Neural cell (in vitro differentiated cells): ENCODE results near the gene CAMLG. TPM values are rescaled to one million over a fixed set of nuclear protein-coding genes. Genes with fewer than 3 reads are reported as not detected.

ENCODE experiments used
- H2AFZ ChIP-seq: fragments of 200-600, 300-800 bp; sonication (generic), shearing (Covaris generic); 2 replicates; pipeline ENCODE4 v1.6.0; 2014; ENCODE audit warnings: low read depth, mild to moderate bottlenecking, antibody characterized with exemption, low read length, moderate library complexity
- H3F3A ChIP-seq: fragments of 200-600 bp; shearing (Covaris generic); 2 replicates; pipeline ENCODE4 v1.6.1; 2016; ENCODE audit warnings: mild to moderate bottlenecking, moderate library complexity, mixed read lengths, antibody characterized with exemption, low read length; ENCODE audit not compliant: insufficient read depth, poor library complexity, severe bottlenecking
- H3K27ac ChIP-seq: fragments of 200-600, 300-800 bp; sonication (generic), shearing (Covaris generic); 2 replicates; pipeline ENCODE4 v1.5.1; 2014; ENCODE audit warnings: mild to moderate bottlenecking, low read length, moderate library complexity
- H3K27me3 ChIP-seq: fragments of 300-800, 200-600 bp; sonication (generic), shearing (Covaris generic); 2 replicates; pipeline ENCODE4 v1.6.0; 2014; ENCODE audit warnings: mild to moderate bottlenecking, low read depth, low read length, moderate library complexity; ENCODE audit not compliant: insufficient read depth
- H3K36me3 ChIP-seq: fragments of 300-800, 200-600 bp; sonication (generic), shearing (Covaris generic); 2 replicates; pipeline ENCODE4 v1.5.1; 2014; ENCODE audit warnings: mild to moderate bottlenecking, antibody characterized with exemption, low read length, moderate library complexity; ENCODE audit not compliant: insufficient read depth
- H3K4me2 ChIP-seq: fragments of 300-800, 200-600 bp; sonication (generic), shearing (Covaris generic); 2 replicates; pipeline ENCODE4 v1.6.0; 2014; ENCODE audit warnings: mild to moderate bottlenecking, low read length
- H3K4me3 ChIP-seq: fragments of 300-800, 200-600 bp; sonication (generic), shearing (Covaris generic); 2 replicates; pipeline ENCODE4 v1.5.1; 2014; ENCODE audit warnings: mild to moderate bottlenecking, low read length, moderate library complexity
- H3K79me2 ChIP-seq: fragments of 200-600 bp; shearing (Covaris generic); replicated peaks from 2 replicates; pipeline ENCODE4 v1.6.0; 2014; ENCODE audit warnings: mild to moderate bottlenecking, low read length, moderate library complexity; ENCODE audit not compliant: insufficient read depth
- H3K9ac ChIP-seq: fragments of 300-800, 200-600 bp; sonication (generic), shearing (Covaris generic); 2 replicates; pipeline ENCODE4 v1.6.1; 2016; ENCODE audit warnings: mild to moderate bottlenecking, low read length, mixed read lengths
- H3K9me2 ChIP-seq: fragments of 200-600 bp; shearing (Covaris generic); 2 replicates; pipeline ENCODE4 v1.6.1; 2016; ENCODE audit warnings: mild to moderate bottlenecking, low read length, mixed read lengths; ENCODE audit not compliant: insufficient read depth
- H3K9me3 ChIP-seq: fragments of 200-600, 300-800 bp; sonication (generic), shearing (Covaris generic); 2 replicates; pipeline ENCODE4 v1.6.1; 2016; ENCODE audit warnings: mild to moderate bottlenecking, mixed run types, low read length, moderate library complexity, mixed read lengths
- H4K20me1 ChIP-seq: fragments of 200-600 bp; shearing (Covaris generic); 2 replicates; pipeline ENCODE4 v1.6.1; 2016; ENCODE audit warnings: mild to moderate bottlenecking, mixed run types; ENCODE audit not compliant: insufficient read depth
- CTCF ChIP-seq: fragments of 450-650 bp; IDR thresholded peaks from 2 replicates; pipeline ENCODE4 v1.5.1; 2014; ENCODE audit warnings: antibody characterized with exemption, mild to moderate bottlenecking, moderate library complexity; ENCODE audit not compliant: poor library complexity, severe bottlenecking
- EP300 ChIP-seq: fragments of 450-650 bp; conservative IDR thresholded peaks from 2 replicates; pipeline ENCODE4 v1.6.1; 2014; ENCODE audit warnings: antibody characterized with exemption, mild to moderate bottlenecking, moderate library complexity; ENCODE audit not compliant: poor library complexity, severe bottlenecking
- EZH2 ChIP-seq: fragments of 200-600, 300-800 bp; shearing (Covaris generic), sonication (generic); IDR thresholded peaks from 2 replicates; pipeline ENCODE4 v1.6.1; 2014; ENCODE audit warnings: antibody characterized with exemption, low read length, borderline replicate concordance, mild to moderate bottlenecking; ENCODE audit not compliant: insufficient read depth, poor library complexity, severe bottlenecking
- MXI1 ChIP-seq: fragments of 450-650 bp; conservative IDR thresholded peaks from 2 replicates; pipeline ENCODE4 v1.6.1; 2014; ENCODE audit warnings: antibody characterized with exemption, mild to moderate bottlenecking; ENCODE audit not compliant: poor library complexity, severe bottlenecking
- POLR2AphosphoS5 ChIP-seq: IDR thresholded peaks from 2 replicates; pipeline ENCODE4 v1.6.1; 2012
- RAD21 ChIP-seq: fragments of 450-650 bp; conservative IDR thresholded peaks from 2 replicates; pipeline ENCODE4 v1.6.1; 2014; ENCODE audit warnings: antibody characterized with exemption, mild to moderate bottlenecking, moderate library complexity
- REST ChIP-seq: IDR thresholded peaks from 2 replicates; pipeline ENCODE4 v1.6.1; 2012; ENCODE audit warnings: borderline replicate concordance
- SMC3 ChIP-seq: fragments of 450-650 bp; conservative IDR thresholded peaks from 2 replicates; pipeline ENCODE4 v1.6.1; 2014; ENCODE audit warnings: antibody characterized with exemption, mild to moderate bottlenecking, moderate library complexity; ENCODE audit not compliant: poor library complexity
- TAF1 ChIP-seq: IDR thresholded peaks from 2 replicates; pipeline ENCODE4 v1.6.1; 2012; ENCODE audit warnings: low read depth
- polyA plus RNA-seq: library from polyadenylated mRNA; depleted of rRNA; stranded (reverse); fragments of >200 nt; gene quantifications from 2 replicates; pipeline ENCODE4 v1.2.3, GENCODE V29; 2014

The CAMLG gene
- polyA plus RNA-seq, 1 donor from 2014 or later = 104 TPM

GRCh38 chr5:134724872-134725271 is 13.5 kb upstream of the CAMLG start:
- TF ChIP-seq CTCF (no peak), RAD21 (no peak), SMC3 (no peak), MXI1 (no peak), EP300 (no peak), EZH2 (no peak), TAF1 (no peak), REST (no peak), POLR2AphosphoS5 (no peak)
- H3K4me3 ChIP-seq = no peak overlapping the region

GRCh38 chr5:134732819-134733218 is 5.5 kb upstream of the CAMLG start:
- Histone ChIP-seq H3K9me2 (no peaks in the 10 kb centered on the region), H3K4me2 (no peak overlapping the region), H3K9me3 (no peaks in the 10 kb centered on the region), H3K27me3 (no peaks in the 10 kb centered on the region), H2AFZ (no peak overlapping the region), H3K9ac (no peak overlapping the region), H4K20me1 (no peaks in the 10 kb centered on the region), H3K27ac (no peak overlapping the region), H3F3A (no peaks in the 10 kb centered on the region), H3K36me3 (no peaks in the 10 kb centered on the region), H3K79me2 (no peaks in the 10 kb centered on the region), H3K4me3 (no peak overlapping the region)
- TF ChIP-seq MXI1 (no peak), CTCF (no peak), EZH2 (no peak), REST (no peak), SMC3 (no peak), TAF1 (no peak), RAD21 (no peak), POLR2AphosphoS5 (no peak), EP300 (no peak)

More at GRCh38 chr5:134724872-134725271, 13.5 kb upstream of the CAMLG start:
- Histone ChIP-seq H3K9me3 (no peaks in the 10 kb centered on the region), H4K20me1 (no peaks in the 10 kb centered on the region), H2AFZ (no peak overlapping the region), H3K27me3 (no peaks in the 10 kb centered on the region), H3K9ac (no peak overlapping the region), H3K36me3 (no peaks in the 10 kb centered on the region), H3K4me2 (no peak overlapping the region), H3F3A (no peaks in the 10 kb centered on the region), H3K27ac (no peak overlapping the region), H3K9me2 (no peaks in the 10 kb centered on the region), H3K79me2 (no peaks in the 10 kb centered on the region)
